BJ (cell line): ENCODE measurements around the gene SBSN. TPM values are rescaled to one million over a fixed set of nuclear protein-coding genes. Genes with fewer than 3 reads are reported as not detected.
A peak's percentile ranks its signal among the peaks of the same experiment; 100 is the strongest.

Experiments
- CTCF ChIA-PET: fragments of 350-600 bp; formaldehyde crosslinking; extraction: SDS; loops from one replicate; lab custom pipeline; 2021; ENCODE audit warnings: antibody characterized with exemption, inconsistent platforms; lab: Yijun Ruan, JAX
- POLR2A ChIA-PET: fragments of 300-600 bp; sonication (Branson Sonifier 250); formaldehyde crosslinking; extraction: SDS; loops from one replicate; lab custom pipeline; 2021; ENCODE audit warnings: antibody characterized with exemption; lab: Charles Lee
- DNase-seq: peaks from one replicate; pipeline ENCODE4 v3.0.0-alpha.2; 2011; ENCODE audit warnings: low read depth
- H3K27me3 ChIP-seq: 2 replicates; pipeline ENCODE4 v1.6.0; 2011; ENCODE audit warnings: low read length; ENCODE audit not compliant: control insufficient read depth, insufficient read depth
- H3K36me3 ChIP-seq: 2 replicates; pipeline ENCODE4 v1.5.1; 2011; ENCODE audit warnings: low read length; ENCODE audit not compliant: control insufficient read depth, insufficient read depth
- H3K4me3 ChIP-seq: 2 replicates; pipeline ENCODE4 v1.5.1; 2011; ENCODE audit warnings: low read depth, mild to moderate bottlenecking, control low read depth, low read length
- CTCF ChIP-seq: IDR thresholded peaks from 2 replicates; pipeline ENCODE4 v1.5.1; 2011; ENCODE audit warnings: low read depth, mild to moderate bottlenecking, control low read depth, inconsistent platforms, low read length, moderate library complexity; ENCODE audit not compliant: insufficient read depth
- polyA plus RNA-seq: library from polyadenylated mRNA; depleted of rRNA; stranded (reverse); fragments of >200 nt; gene quantifications from 2 replicates; pipeline ENCODE4 v1.2.3, GENCODE V29; 2011

Gene SBSN
- polyA plus RNA-seq, 1 experiment: 1.6 TPM

GRCh38 chr19:35495107-35496064 lies 32.7 kb downstream of the SBSN start:
- peak; percentile 99 for TF ChIP-seq CTCF
- Histone ChIP-seq H3K27me3 (peaks cover 2% of the 10 kb centered on the region), H3K4me3 (no peak overlapping the region), H3K36me3 (no peaks in the 10 kb centered on the region)
- POLR2A ChIA-PET: no interaction called here
- CTCF ChIA-PET: interaction anchor here (0.6 to 4.2 kb wide), 26 partner anchors 8 to 429 kb away, joined by 3 to 48 read pairs (median 4); partner anchors contain the start of genes DMKN and FFAR1
- no peak for DNase-seq

- CTCF ChIA-PET: interaction anchor here (0.8 to 2.4 kb wide), 2 partner anchors 16 to 141 kb away, joined by 3 to 9 read pairs; no protein-coding TSS in a partner anchor
Measured at GRCh38 chr19:35493971-35494370, 34.1 kb downstream of the SBSN start.

GRCh38 chr19:35491836-35492360 lies 36.2 kb downstream of the SBSN start:
- DNase-seq: no peak
- POLR2A ChIA-PET: no interaction called here
- CTCF ChIA-PET: interaction anchor here (1.1 to 2.4 kb wide), 3 partner anchors 19 to 139 kb away, joined by 3 to 9 read pairs (median 6); no protein-coding TSS in a partner anchor
- TF ChIP-seq CTCF: no peak
- Histone ChIP-seq H3K4me3 (no peak overlapping the region), H3K36me3 (no peaks in the 10 kb centered on the region; the same call in 1 of the 2 replicates), H3K27me3 (peaks cover 6% of the 10 kb centered on the region)

More at GRCh38 chr19:35493971-35494370, 34.1 kb downstream of the SBSN start:
- TF ChIP-seq CTCF: no peak
- H3K27me3 ChIP-seq: peaks cover 6% of the 10 kb centered on the region
- H3K4me3 ChIP-seq: no peak overlapping the region
- DNase-seq: no peak
- H3K36me3 ChIP-seq: no peaks in the 10 kb centered on the region
- POLR2A ChIA-PET: no interaction called here

GRCh38 chr19:35490364-35490763 lies 37.7 kb downstream of the SBSN start, which contains the start of gene KRTDAP:
TSS of gene KRTDAP (minus strand) at chr19:35490464. CDS start at chr19:35490442, 22 bp downstream.
- no peak for TF ChIP-seq CTCF
- ChIA-PET POLR2A (no interaction called here), CTCF (interaction anchor here (0.7 kb wide), 1 partner anchor 220 kb away, joined by 3 read pairs; no protein-coding TSS in a partner anchor)
- Histone ChIP-seq H3K4me3 (no peak within 1 kb of the TSS), H3K27me3 (peaks cover 6% of the 10 kb centered on the region), H3K36me3 (no peaks in the 10 kb centered on the region; the same call in 1 of the 2 replicates)
- DNase-seq: no peak

- no peak for DNase-seq
- ChIA-PET POLR2A (no interaction called here), CTCF (interaction anchor here (1.4 kb wide), 1 partner anchor 22 kb away, joined by 4 read pairs; no protein-coding TSS in a partner anchor)
- TF ChIP-seq CTCF: no peak
- Histone ChIP-seq H3K27me3 (peaks cover 6% of the 10 kb centered on the region), H3K4me3 (no peak overlapping the region), H3K36me3 (no peaks in the 10 kb centered on the region; the same call in 1 of the 2 replicates)
Measured at GRCh38 chr19:35488677-35489076, 39.4 kb downstream of the SBSN start.
